Breast epithelium (tissue), 3 donors: ENCODE data around the gene HCFC1.

Source experiments
- POLR2A ChIP-seq: fragments of 450-650 bp; IDR thresholded peaks from one replicate; pipeline ENCODE4 v1.6.1; 2016; ENCODE audit warnings: antibody characterized with exemption, mild to moderate bottlenecking, moderate library complexity
- POLR2AphosphoS5 ChIP-seq, 3 donors: sonication (generic); formaldehyde crosslinking; IDR thresholded peaks; one replicate each; pipeline ENCODE4 v1.6.1; 2017; ENCODE audit warnings: antibody characterized with exemption in 3 of 3
- TF ChIP-seq, protein P1 (sequence below), 3 donors: fragments of 450-650 bp; IDR thresholded peaks; one replicate each; pipeline ENCODE4 v1.5.1; 2016 to 2017; ENCODE audit warnings: antibody characterized with exemption in 3 of 3, mild to moderate bottlenecking in 3 of 3, moderate library complexity in 3 of 3

DNA sequence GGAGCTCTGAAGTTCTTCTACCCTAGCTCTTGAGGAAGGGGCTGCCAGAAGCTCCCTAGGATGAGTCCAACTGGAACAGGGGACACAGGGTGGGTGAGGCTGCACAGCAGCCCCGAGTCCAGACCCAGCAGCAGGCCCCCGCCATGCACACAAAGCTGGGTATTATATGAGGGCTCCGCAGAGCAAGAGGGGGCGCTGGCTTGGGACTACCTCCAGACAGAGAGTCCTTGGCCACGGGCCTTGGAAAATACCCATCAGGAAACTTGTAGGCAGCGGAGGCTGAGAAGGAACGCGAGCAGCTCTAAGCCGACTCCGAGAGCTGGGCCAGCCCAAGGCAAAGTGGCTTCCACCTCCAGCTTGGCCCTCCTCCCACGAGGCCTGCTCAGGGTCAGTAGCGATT is 8.1 kb downstream of the HCFC1 start:
- TF ChIP-seq, protein P1, sequence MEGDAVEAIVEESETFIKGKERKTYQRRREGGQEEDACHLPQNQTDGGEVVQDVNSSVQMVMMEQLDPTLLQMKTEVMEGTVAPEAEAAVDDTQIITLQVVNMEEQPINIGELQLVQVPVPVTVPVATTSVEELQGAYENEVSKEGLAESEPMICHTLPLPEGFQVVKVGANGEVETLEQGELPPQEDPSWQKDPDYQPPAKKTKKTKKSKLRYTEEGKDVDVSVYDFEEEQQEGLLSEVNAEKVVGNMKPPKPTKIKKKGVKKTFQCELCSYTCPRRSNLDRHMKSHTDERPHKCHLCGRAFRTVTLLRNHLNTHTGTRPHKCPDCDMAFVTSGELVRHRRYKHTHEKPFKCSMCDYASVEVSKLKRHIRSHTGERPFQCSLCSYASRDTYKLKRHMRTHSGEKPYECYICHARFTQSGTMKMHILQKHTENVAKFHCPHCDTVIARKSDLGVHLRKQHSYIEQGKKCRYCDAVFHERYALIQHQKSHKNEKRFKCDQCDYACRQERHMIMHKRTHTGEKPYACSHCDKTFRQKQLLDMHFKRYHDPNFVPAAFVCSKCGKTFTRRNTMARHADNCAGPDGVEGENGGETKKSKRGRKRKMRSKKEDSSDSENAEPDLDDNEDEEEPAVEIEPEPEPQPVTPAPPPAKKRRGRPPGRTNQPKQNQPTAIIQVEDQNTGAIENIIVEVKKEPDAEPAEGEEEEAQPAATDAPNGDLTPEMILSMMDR (IDR thresholded peaks at IDR 0.05), result no peak
- TF ChIP-seq POLR2A (no peak), POLR2AphosphoS5 (IDR thresholded peaks at IDR 0.05) (no peak)
